RWPE2 (cell line): ENCODE data around the gene WDR5.

Experiments
- ATAC-seq: fragments of 200-7000 bp; cut with Tn5 transposase; 3 replicates; pipeline ENCODE4 v1.9.1; 2021; ENCODE audit warnings: low read depth
- DNase-seq: peaks from one replicate; pipeline ENCODE4 v3.0.0-alpha.2; 2020; ENCODE audit warnings: low spot score
- H3K27ac ChIP-seq: fragments of 450-650 bp; 2 replicates; pipeline ENCODE4 v1.5.1; 2017; ENCODE audit warnings: mild to moderate bottlenecking; ENCODE audit not compliant: poor library complexity, severe bottlenecking
- H3K27me3 ChIP-seq: fragments of 250-450 bp; sonication (Bioruptor Pico); 2 replicates; pipeline ENCODE4 v1.5.1; 2021; ENCODE audit warnings: mild to moderate bottlenecking, moderate library complexity; ENCODE audit not compliant: insufficient read depth, poor library complexity, severe bottlenecking
- H3K36me3 ChIP-seq: fragments of 250-450 bp; sonication (Bioruptor Pico); 2 replicates; pipeline ENCODE4 v1.5.1; 2020; ENCODE audit warnings: low read depth, mild to moderate bottlenecking, moderate library complexity
- H3K4me1 ChIP-seq: fragments of 250-450 bp; sonication (Bioruptor Pico); 2 replicates; pipeline ENCODE4 v1.5.1; 2021; ENCODE audit warnings: mild to moderate bottlenecking, moderate library complexity; ENCODE audit not compliant: insufficient read depth, poor library complexity, severe bottlenecking
- H3K4me3 ChIP-seq: fragments of 250-450 bp; sonication (Bioruptor Pico); 2 replicates; pipeline ENCODE4 v1.5.1; 2021; ENCODE audit warnings: mild to moderate bottlenecking, moderate library complexity; ENCODE audit not compliant: severe bottlenecking
- H3K9me3 ChIP-seq: fragments of 250-450 bp; sonication (Bioruptor Pico); 2 replicates; pipeline ENCODE4 v1.5.1; 2021; ENCODE audit warnings: mild to moderate bottlenecking, moderate library complexity; ENCODE audit not compliant: severe bottlenecking
- CTCF ChIP-seq: fragments of 450-650 bp; IDR thresholded peaks from one replicate; pipeline ENCODE4 v1.5.1; 2017; ENCODE audit warnings: mild to moderate bottlenecking, moderate library complexity; ENCODE audit not compliant: poor library complexity, severe bottlenecking

Gene WDR5

GRCh38 chr9:134204041-134204440, 68.2 kb downstream of the WDR5 start:
- no peak for ATAC-seq
- TF ChIP-seq CTCF = no peak

GRCh38 chr9:134204991-134205578, 69.2 kb downstream of the WDR5 start:
- Histone ChIP-seq H3K4me1 (no peaks in the 10 kb centered on the region), H3K4me3 (no peak overlapping the region), H3K27me3 (peaks cover 7% of the 10 kb centered on the region), H3K27ac (no peak overlapping the region), H3K36me3 (no peaks in the 10 kb centered on the region), H3K9me3 (no peaks in the 10 kb centered on the region)
- TF ChIP-seq CTCF = no peak
- DNase-seq (no peak), ATAC-seq (no peak)

More at GRCh38 chr9:134204041-134204440, 68.2 kb downstream of the WDR5 start:
- no peaks in the 10 kb centered on the region for H3K36me3 ChIP-seq
- H3K4me3 ChIP-seq = no peak overlapping the region
- H3K27ac ChIP-seq = no peak overlapping the region
- peak; percentile 24 for DNase-seq
- no peaks in the 10 kb centered on the region for H3K9me3 ChIP-seq
- peaks cover 7% of the 10 kb centered on the region for H3K27me3 ChIP-seq
- no peaks in the 10 kb centered on the region for H3K4me1 ChIP-seq

- no peak for ATAC-seq
- Histone ChIP-seq H3K4me1 (no peaks in the 10 kb centered on the region), H3K4me3 (no peak overlapping the region), H3K36me3 (no peaks in the 10 kb centered on the region), H3K27me3 (peaks cover 7% of the 10 kb centered on the region), H3K9me3 (no peaks in the 10 kb centered on the region), H3K27ac (no peak overlapping the region)
- no peak for DNase-seq
- no peak for TF ChIP-seq CTCF
Measured at GRCh38 chr9:134205672-134206310, 69.9 kb downstream of the WDR5 start.

DNA sequence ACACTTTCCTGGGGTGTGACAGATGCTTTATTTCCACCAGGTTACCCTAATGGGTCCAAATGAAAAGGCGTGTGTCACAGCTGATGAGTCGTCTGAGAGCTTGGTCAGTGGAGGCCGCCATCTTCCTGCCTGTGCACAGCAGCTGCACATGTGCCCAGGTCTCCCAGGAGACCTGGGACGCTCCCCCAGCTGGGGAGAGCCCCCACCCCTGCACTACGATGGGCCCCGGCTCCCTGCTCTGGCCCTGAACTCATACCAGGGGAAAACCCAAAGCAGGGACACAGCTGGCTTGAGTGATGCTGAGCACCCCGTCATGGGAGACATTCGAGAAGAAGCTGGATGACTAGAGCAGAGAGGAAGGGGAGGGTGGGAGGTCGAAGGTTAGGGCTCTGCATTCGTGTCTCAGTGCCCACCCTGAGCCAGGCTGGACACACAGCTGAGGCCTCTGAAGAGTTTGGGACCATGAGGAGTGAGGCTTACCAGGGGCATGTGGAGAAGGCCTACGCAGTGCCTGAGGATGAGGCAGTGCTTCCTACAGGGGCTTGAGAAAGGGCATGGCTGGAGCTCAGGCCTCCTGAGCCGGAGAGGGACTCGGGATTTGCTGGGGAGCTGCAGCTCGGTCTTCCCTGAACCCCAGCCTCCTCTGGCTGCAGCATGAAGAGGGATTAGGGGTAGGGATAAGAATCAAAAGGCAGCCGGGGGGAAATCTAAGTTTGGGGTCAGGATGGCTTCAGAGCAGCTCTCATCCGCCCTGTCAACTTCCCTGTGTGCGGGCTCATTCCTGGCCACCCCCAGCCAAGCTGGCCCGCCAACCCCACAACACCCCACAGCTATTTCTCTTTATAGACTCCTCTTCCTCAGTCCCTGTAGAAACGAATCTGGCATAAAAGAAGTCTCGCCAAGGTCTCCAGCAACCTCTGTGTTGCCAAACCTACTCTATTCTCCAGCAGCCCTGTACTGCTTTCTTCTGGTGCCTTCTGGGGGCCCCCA, 70.7 kb downstream of the WDR5 start:
- DNase-seq (peak; percentile 39), ATAC-seq (no peak)
- Histone ChIP-seq H3K36me3 (no peaks in the 10 kb centered on the region), H3K27ac (no peak overlapping the region), H3K9me3 (no peaks in the 10 kb centered on the region), H3K4me1 (no peaks in the 10 kb centered on the region), H3K4me3 (no peak overlapping the region), H3K27me3 (no peaks in the 10 kb centered on the region)
- no peak for TF ChIP-seq CTCF
